Activated naive CD8-positive, alpha-beta T cell treated with anti-CD3 and anti-CD28 coated beads for 36 hours (primary cell): Measurements from ENCODE around the gene TNPO2. TPM values are rescaled to one million over a fixed set of nuclear protein-coding genes. Genes with fewer than 3 reads are reported as not detected.

Experiments
- DNase-seq: peaks from one replicate; pipeline ENCODE4 v3.0.0; 2021
- H3K27ac Mint-ChIP-seq: one replicate; pipeline ENCODE4 v1.8.0; 2022; ENCODE audit warnings: mild to moderate bottlenecking, moderate library complexity, mixed read lengths
- H3K27me3 Mint-ChIP-seq: one replicate; pipeline ENCODE4 v1.8.0; 2022; ENCODE audit warnings: mild to moderate bottlenecking, mixed read lengths
- H3K36me3 Mint-ChIP-seq: one replicate; pipeline ENCODE4 v1.8.0; 2021; ENCODE audit warnings: mild to moderate bottlenecking, mixed read lengths
- H3K4me1 Mint-ChIP-seq: one replicate; pipeline ENCODE4 v1.8.0; 2021; ENCODE audit warnings: mixed read lengths
- H3K4me3 Mint-ChIP-seq: one replicate; pipeline ENCODE4 v1.8.0; 2022; ENCODE audit warnings: mild to moderate bottlenecking, moderate library complexity, mixed read lengths
- H3K9me3 Mint-ChIP-seq: one replicate; pipeline ENCODE4 v1.8.0; 2022; ENCODE audit warnings: mixed read lengths
- total RNA-seq, 2 experiments: library from RNA; stranded (reverse); gene quantifications; one replicate each; pipeline ENCODE4 v1.2.3, GENCODE V29; 2021

TNPO2 gene
- total RNA-seq, 2 experiments from 2014 or later: 125 to 134 TPM

DNA sequence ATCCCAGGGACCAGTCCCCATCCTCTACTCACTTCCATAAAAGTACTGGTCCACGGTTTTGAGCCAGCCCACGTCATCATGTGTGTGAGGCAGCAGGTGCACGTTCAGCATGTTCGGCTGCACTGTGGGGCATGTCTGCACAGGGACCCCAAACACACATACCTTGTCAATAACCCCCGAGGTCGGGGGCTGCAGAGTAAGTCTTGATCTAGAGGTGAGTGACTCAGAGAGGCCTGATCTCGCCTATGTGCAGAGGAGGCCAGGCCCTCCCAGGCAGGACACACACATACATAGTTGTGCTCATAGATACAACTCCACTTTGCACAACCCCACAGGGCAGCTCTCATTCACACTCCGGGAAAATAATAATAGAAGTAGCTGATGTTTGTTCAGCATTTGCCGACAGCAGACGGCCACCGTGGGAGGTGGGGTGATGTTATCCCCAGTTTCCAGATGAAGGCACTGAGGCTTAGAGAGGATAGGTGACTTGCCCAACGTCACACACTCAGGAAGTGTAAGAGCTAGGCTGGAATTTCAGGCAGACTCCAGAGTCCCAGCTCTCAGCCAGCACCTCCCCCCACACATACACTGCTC is 58.0 kb downstream of the TNPO2 start:
- Mint-ChIP-seq H3K4me3 (peak overlapping the region; percentile 89), H3K9me3 (no peaks in the 10 kb centered on the region), H3K36me3 (peaks cover 44% of the 10 kb centered on the region), H3K4me1 (peaks cover 21% of the 10 kb centered on the region), H3K27me3 (no peaks in the 10 kb centered on the region), H3K27ac (peak overlapping the region; percentile 89)
- peak; percentile 38 for DNase-seq

DNA sequence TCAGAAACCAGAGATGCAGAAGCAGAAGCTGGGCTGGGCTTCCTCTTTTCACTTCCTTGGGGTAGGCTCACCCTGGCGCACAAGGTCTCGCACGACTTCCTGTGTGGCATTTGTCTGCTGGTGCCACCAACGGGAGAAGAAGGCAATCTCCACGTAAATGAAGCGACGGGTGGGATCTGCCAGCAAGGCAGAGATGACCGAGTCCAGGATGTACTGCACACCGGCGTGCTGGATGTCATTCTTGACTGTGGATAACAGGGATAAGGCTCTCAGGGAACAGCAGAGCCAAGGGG is 58.5 kb downstream of the TNPO2 start:
- peak; percentile 61 for DNase-seq
- H3K9me3 Mint-ChIP-seq: no peaks in the 10 kb centered on the region
- H3K27ac Mint-ChIP-seq: peak overlapping the region; percentile 89
- H3K4me1 Mint-ChIP-seq: peaks cover 19% of the 10 kb centered on the region
- H3K36me3 Mint-ChIP-seq: peaks cover 44% of the 10 kb centered on the region
- peak overlapping the region; percentile 89 for H3K4me3 Mint-ChIP-seq
- H3K27me3 Mint-ChIP-seq: no peaks in the 10 kb centered on the region

DNA sequence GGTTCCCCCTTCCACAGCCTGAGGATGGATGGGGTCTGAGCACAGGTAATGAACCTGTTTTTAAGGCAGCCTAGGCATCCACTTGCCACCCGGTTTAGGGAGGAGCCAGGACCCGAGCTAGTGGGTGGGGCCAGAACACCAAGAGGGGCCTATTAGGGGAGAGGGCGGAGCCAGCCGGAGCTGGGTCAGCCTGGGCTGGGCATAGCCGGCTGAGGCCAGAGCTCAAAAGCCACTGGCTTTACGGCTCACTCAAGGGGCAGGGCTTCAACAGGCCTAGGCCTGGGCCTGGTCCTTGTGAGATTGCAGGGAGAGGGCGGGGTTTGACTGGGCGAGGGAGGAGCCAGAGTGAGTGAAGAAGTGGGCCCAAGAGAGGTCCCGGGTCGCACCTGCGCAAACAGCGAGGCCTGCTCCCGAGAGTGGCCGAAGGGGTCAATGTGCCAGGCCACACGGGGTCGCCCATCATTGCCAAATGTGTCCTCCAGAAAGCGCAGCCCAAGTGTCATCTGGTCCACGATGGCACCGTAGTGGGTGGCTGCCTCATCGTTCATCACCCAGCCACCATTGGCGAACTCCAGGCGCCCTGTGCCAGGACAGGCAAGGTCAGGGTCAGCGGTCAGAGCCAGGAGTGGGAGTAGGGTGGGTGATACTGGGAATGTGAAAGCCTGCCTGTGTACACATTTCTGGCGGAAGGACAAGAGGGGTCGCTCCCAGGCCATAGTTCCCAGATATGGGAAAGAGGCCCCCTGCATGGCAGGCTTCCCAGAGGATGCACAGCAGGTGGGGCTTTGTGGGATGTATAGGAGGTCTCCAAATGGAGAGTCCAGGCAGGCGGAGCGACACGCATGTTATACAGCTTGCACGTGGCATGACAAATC is 59.1 kb downstream of the TNPO2 start:
- H3K27me3 Mint-ChIP-seq: no peaks in the 10 kb centered on the region
- H3K4me3 Mint-ChIP-seq: peak overlapping the region; percentile 89
- H3K27ac Mint-ChIP-seq: peak overlapping the region; percentile 89
- peaks cover 19% of the 10 kb centered on the region for H3K4me1 Mint-ChIP-seq
- DNase-seq: peak; percentile 30
- H3K9me3 Mint-ChIP-seq: no peaks in the 10 kb centered on the region
- H3K36me3 Mint-ChIP-seq: peaks cover 43% of the 10 kb centered on the region

DNA sequence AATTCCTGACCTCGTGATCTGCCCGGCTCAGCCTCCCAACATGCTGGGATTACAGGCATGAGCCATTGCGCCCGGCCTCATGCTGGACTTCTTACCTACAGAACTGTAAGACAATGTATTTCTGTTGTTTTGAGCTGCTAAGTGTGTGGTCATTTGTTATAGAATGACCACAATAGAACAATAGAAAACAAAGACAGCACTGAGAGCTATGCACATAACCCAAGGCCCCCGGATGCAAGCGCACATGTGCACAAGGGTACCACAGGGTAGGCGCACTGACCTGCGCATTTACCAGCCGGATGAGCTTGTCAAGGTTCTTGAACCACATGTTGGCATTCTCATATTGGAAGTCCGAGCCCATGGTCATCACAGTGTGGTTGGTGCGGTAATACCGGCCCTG is 62.8 kb downstream of the TNPO2 start:
- Mint-ChIP-seq H3K9me3 (no peaks in the 10 kb centered on the region), H3K27ac (no peak overlapping the region), H3K27me3 (no peaks in the 10 kb centered on the region), H3K36me3 (peaks cover 46% of the 10 kb centered on the region), H3K4me3 (no peak overlapping the region), H3K4me1 (peaks cover 7% of the 10 kb centered on the region)
- DNase-seq: no peak

DNA sequence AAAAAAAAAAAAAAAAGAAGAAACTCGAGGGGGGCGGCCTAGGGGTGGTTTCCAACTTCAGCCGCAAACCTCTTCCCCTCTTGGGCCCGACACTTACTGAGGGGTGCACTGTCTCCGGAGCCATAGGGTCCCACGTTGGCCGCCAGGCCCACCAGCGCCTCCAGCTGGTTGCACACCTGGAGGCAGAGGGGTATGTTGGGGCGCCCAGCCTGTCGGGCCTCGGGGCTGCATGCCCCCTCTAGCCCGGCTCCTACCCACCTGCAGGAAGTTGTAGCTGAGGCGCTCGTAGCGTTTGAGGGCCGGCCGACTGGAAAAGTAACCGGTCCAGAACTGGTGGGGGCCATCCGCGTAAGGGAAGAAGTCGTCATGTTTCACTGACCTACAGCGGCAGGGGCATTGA is 65.8 kb downstream of the TNPO2 start:
- no peak overlapping the region for H3K4me3 Mint-ChIP-seq
- peaks cover 39% of the 10 kb centered on the region for H3K36me3 Mint-ChIP-seq
- no peak for DNase-seq
- no peaks in the 10 kb centered on the region for H3K9me3 Mint-ChIP-seq
- H3K27ac Mint-ChIP-seq: no peak overlapping the region
- no peaks in the 10 kb centered on the region for H3K27me3 Mint-ChIP-seq
- no peaks in the 10 kb centered on the region for H3K4me1 Mint-ChIP-seq

DNA sequence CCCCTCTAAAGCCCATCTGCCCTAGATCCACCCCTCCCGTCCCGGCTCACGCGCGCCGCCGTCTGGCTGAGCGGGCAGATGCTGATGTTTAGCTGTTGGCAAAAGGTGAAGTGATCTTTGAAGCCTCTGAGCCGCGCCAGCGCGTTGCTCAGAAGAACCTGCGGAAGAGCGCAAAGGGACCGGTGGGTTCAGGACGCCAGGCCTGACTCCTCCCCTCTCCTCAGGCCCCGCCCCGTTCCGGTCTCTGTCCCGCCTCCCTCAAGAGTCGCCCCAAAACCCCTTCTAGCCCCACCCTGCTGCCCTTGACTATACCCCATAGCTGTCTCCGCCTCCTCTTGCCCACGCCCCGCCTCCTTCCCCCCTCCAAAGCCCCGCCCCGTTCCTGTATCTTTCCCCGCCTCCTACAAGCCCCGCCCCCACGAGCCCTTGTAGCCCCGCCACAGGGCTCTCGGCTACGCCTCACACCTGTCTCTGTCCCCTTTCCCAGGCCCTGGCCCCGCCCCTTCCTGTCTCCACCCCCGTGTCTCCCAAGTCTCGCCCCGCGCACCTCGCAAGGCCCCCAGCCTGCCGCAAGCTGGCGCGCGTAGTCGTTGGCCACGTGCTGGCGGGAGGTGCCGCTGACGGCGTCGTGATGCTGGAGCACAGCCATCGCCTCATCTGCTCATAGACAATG is 66.7 kb downstream of the TNPO2 start:
- no peaks in the 10 kb centered on the region for H3K4me1 Mint-ChIP-seq
- no peaks in the 10 kb centered on the region for H3K9me3 Mint-ChIP-seq
- peak; percentile 32 for DNase-seq
- H3K4me3 Mint-ChIP-seq: no peak overlapping the region
- no peaks in the 10 kb centered on the region for H3K27me3 Mint-ChIP-seq
- H3K27ac Mint-ChIP-seq: no peak overlapping the region
- H3K36me3 Mint-ChIP-seq: peaks cover 40% of the 10 kb centered on the region

DNA sequence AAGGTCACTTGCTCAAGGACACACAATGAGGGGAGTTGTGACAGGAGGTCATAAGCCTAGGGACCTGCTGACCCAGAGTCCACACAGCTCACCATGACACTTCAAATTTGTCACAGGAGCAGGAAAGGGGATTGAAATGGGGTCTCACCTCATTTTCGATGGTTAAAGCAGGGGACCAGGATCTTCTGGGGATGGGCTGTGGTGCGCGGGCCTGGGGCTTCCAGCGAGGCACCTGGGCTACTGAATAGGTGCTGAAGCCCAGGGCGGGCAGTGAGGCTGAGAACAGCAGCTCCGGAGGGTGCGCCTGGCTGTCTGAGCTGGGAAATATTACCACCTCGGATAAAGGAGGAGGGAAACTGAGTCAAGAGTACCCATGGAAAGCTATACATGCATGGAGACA is 68.2 kb downstream of the TNPO2 start:
- no peak overlapping the region for H3K4me3 Mint-ChIP-seq
- no peaks in the 10 kb centered on the region for H3K4me1 Mint-ChIP-seq
- H3K9me3 Mint-ChIP-seq: no peaks in the 10 kb centered on the region
- H3K36me3 Mint-ChIP-seq: peaks cover 48% of the 10 kb centered on the region
- no peak for DNase-seq
- H3K27ac Mint-ChIP-seq: no peak overlapping the region
- no peaks in the 10 kb centered on the region for H3K27me3 Mint-ChIP-seq

DNA sequence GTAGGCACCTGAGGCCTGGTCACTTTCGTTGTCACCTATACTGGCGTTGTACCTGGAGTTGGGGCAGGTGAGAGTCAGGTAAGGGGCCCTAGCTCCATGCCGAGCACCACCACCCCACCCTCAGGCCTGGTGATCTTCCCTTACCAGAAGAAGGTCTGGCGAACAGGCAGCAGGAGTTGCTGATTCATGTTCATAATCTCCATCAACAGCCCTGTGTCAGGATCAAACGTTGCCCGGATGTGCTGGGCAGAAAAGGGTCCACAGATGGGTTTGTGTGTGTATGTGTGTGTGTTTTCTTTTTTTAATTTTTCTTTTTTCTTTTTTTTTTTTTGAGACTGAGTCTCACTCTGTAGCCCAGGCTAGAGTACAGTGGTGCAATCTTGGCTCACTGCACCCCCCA is 71.5 kb downstream of the TNPO2 start:
- no peak for DNase-seq
- no peaks in the 10 kb centered on the region for H3K27me3 Mint-ChIP-seq
- no peaks in the 10 kb centered on the region for H3K9me3 Mint-ChIP-seq
- no peak overlapping the region for H3K27ac Mint-ChIP-seq
- peaks cover 57% of the 10 kb centered on the region for H3K36me3 Mint-ChIP-seq
- no peak overlapping the region for H3K4me3 Mint-ChIP-seq
- peaks cover 2% of the 10 kb centered on the region for H3K4me1 Mint-ChIP-seq

DNA sequence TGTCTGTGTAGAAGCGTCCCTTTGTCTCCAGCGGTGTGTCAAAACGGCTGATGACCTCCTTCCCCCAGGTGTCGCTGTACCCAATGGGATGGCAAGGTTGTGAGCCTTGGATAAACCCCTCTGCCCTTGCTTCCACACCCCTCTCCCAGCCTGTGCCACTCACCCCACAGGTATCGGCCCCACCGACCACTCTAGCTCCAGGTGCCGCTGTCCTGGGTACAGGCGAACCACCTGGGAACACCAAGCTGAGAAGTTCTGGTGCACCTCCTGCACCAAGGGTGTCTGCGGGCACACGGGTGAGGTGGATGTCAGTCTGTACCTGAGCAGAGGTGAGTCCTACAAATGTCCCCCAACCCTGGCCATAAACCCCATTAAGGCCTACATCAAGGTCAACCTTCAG is 73.8 kb downstream of the TNPO2 start:
- Mint-ChIP-seq H3K27ac (no peak overlapping the region), H3K27me3 (no peaks in the 10 kb centered on the region), H3K4me1 (peaks cover 2% of the 10 kb centered on the region), H3K4me3 (no peak overlapping the region), H3K9me3 (no peaks in the 10 kb centered on the region), H3K36me3 (peaks cover 37% of the 10 kb centered on the region)
- no peak for DNase-seq

Other genes starting within 250 kb of the TNPO2 start
- 1 to 10 TPM; 1.7 to 1.8 TPM for gene ZNF709, start 239.1 kb downstream of the TNPO2 start, total RNA-seq
- gene ZNF564, start 172.4 kb downstream of the TNPO2 start, total RNA-seq: 1 to 10 TPM; 6.0 to 6.4 TPM
- gene ZNF490, start 113.1 kb downstream of the TNPO2 start, total RNA-seq: 1 to 10 TPM; 7.7 to 9.2 TPM
- 10 to 100 TPM; 14.6 to 15.1 TPM for gene ZNF791, start 113.0 kb downstream of the TNPO2 start, total RNA-seq
- 100 to 1,000 TPM; 111 to 122 TPM for gene MAN2B1, start 57.2 kb downstream of the TNPO2 start, total RNA-seq
- 10 to 100 TPM; 25.7 to 26.8 TPM for gene WDR83, start 57.1 kb downstream of the TNPO2 start, total RNA-seq
- 10 to 100 TPM; 92.9 to 99.9 TPM for gene DHPS, start 42.1 kb downstream of the TNPO2 start, total RNA-seq
- gene GNG14, start 35.9 kb downstream of the TNPO2 start, total RNA-seq: not detected
- gene FBXW9, start 27.3 kb downstream of the TNPO2 start, total RNA-seq: 10 to 100 TPM; 13.1 to 13.4 TPM
- 100 to 1,000 TPM; 223 to 230 TPM for gene TRIR, start 10.8 kb upstream of the TNPO2 start, total RNA-seq
- 10 to 100 TPM; 78.3 to 80.2 TPM for gene GET3, start 13.6 kb upstream of the TNPO2 start, total RNA-seq
- not detected for gene BEST2, start 27.9 kb upstream of the TNPO2 start, total RNA-seq
- 10 to 100 TPM; 13.0 to 13.8 TPM for gene HOOK2, start 51.6 kb upstream of the TNPO2 start, total RNA-seq
- gene JUNB, start 67.6 kb upstream of the TNPO2 start, total RNA-seq: 100 to 1,000 TPM; 171 to 175 TPM
- gene PRDX2, start 77.9 kb upstream of the TNPO2 start, total RNA-seq: 100 to 1,000 TPM; 238 to 241 TPM
- gene THSD8, start 78.1 kb upstream of the TNPO2 start, total RNA-seq: 10 to 100 TPM; 25.3 to 30.5 TPM
- 10 to 100 TPM; 46.1 to 55.5 TPM for gene RNASEH2A, start 82.7 kb upstream of the TNPO2 start, total RNA-seq
- not detected for gene RTBDN, start 110.6 kb upstream of the TNPO2 start, total RNA-seq
- 1 to 10 TPM; 1.2 to 2.0 TPM for gene MAST1, start 114.6 kb upstream of the TNPO2 start, total RNA-seq
- 10 to 100 TPM; 21.5 to 22.2 TPM for gene DNASE2, start 157.5 kb upstream of the TNPO2 start, total RNA-seq
- gene KLF1, start 163.3 kb upstream of the TNPO2 start, total RNA-seq: under 1 TPM; 0.34 to 0.39 TPM
- gene GCDH, start 167.2 kb upstream of the TNPO2 start, total RNA-seq: 10 to 100 TPM; 41.2 to 42.5 TPM
- gene SYCE2, start 195.4 kb upstream of the TNPO2 start, total RNA-seq: 1 to 10 TPM; 1.8 to 2.7 TPM
- gene FARSA, start 209.8 kb upstream of the TNPO2 start, total RNA-seq: 100 to 1,000 TPM; 166 to 167 TPM
- 100 to 1,000 TPM; 673 to 688 TPM for gene CALR, start 214.7 kb upstream of the TNPO2 start, total RNA-seq
- gene RAD23A, start 221.9 kb upstream of the TNPO2 start, total RNA-seq: 100 to 1,000 TPM; 176 to 181 TPM
- 10 to 100 TPM; 37.1 to 37.8 TPM for gene GADD45GIP1, start 233.3 kb upstream of the TNPO2 start, total RNA-seq
- not detected for gene DAND5, start 245.6 kb upstream of the TNPO2 start, total RNA-seq